HepG2 (cell line): Measurements from ENCODE around the gene ZBTB7B. TPM values are rescaled to one million over a fixed set of nuclear protein-coding genes. Genes with fewer than 3 reads are reported as not detected.
A peak's percentile ranks its signal among the peaks of the same experiment; 100 is the strongest.

Source experiments
- HDAC1 ChIP-seq: sonication (generic); formaldehyde crosslinking; IDR thresholded peaks from 2 replicates; pipeline ENCODE4 v1.5.1; 2020; ENCODE audit warnings: mild to moderate bottlenecking, missing genetic modification reagents
- HES4 ChIP-seq: sonication (generic); formaldehyde crosslinking; IDR thresholded peaks from 2 replicates; pipeline ENCODE4 v1.9.0; 2021; ENCODE audit warnings: mild to moderate bottlenecking, missing genetic modification reagents, borderline replicate concordance
- JUN ChIP-seq: sonication (generic); formaldehyde crosslinking; IDR thresholded peaks from 2 replicates; pipeline ENCODE4 v1.4.0; 2020; ENCODE audit warnings: mild to moderate bottlenecking, missing genetic modification reagents
- KAT7 ChIP-seq: IDR thresholded peaks from 2 replicates; pipeline ENCODE4 v1.6.1; 2018; ENCODE audit warnings: borderline replicate concordance, missing compliant biosample characterization
- MAX ChIP-seq: IDR thresholded peaks from 2 replicates; pipeline ENCODE4 v1.6.1; 2012; ENCODE audit warnings: inconsistent platforms
- NONO ChIP-seq, 2 experiments: fragments of 450-650 bp in 1 of 2; sonication (generic) in 1 of 2; formaldehyde crosslinking in 1 of 2; IDR thresholded peaks in 1 of 2; conservative IDR thresholded peaks in 1 of 2; 2 replicates each; pipeline versions ENCODE4 v1.6.1 to v1.8.0; 2017 to 2022; ENCODE audit warnings: mild to moderate bottlenecking in 1 of 2, missing genetic modification reagents in 1 of 2, moderate library complexity in 1 of 2
- RBAK ChIP-seq: sonication (generic); formaldehyde crosslinking; IDR thresholded peaks from 2 replicates; pipeline ENCODE4 v1.5.1; 2020; ENCODE audit warnings: mild to moderate bottlenecking, missing genetic modification reagents
- ZBTB42 ChIP-seq: sonication (generic); formaldehyde crosslinking; IDR thresholded peaks from 2 replicates; pipeline ENCODE4 v1.5.0; 2020; ENCODE audit warnings: mild to moderate bottlenecking, missing genetic modification reagents
- ZNF253 ChIP-seq: sonication (generic); formaldehyde crosslinking; IDR thresholded peaks from 2 replicates; pipeline ENCODE4 v1.8.0; 2022; ENCODE audit warnings: mild to moderate bottlenecking, missing genetic modification reagents, borderline replicate concordance
- ZNF451 ChIP-seq: sonication (generic); formaldehyde crosslinking; IDR thresholded peaks from 2 replicates; pipeline ENCODE4 v1.5.0; 2020; ENCODE audit warnings: mild to moderate bottlenecking, missing genetic modification reagents
- ZNF557 ChIP-seq: sonication (generic); formaldehyde crosslinking; IDR thresholded peaks from 2 replicates; pipeline ENCODE4 v1.4.0; 2020; ENCODE audit warnings: missing genetic modification reagents
- ZNF558 ChIP-seq: sonication (generic); formaldehyde crosslinking; IDR thresholded peaks from 2 replicates; pipeline ENCODE4 v1.9.0; 2022; ENCODE audit warnings: mild to moderate bottlenecking, missing genetic modification reagents, borderline replicate concordance
- ZNF589 ChIP-seq: sonication (generic); formaldehyde crosslinking; conservative IDR thresholded peaks from 2 replicates; pipeline ENCODE4 v1.8.0; 2022; ENCODE audit warnings: mild to moderate bottlenecking, moderate library complexity, missing genetic modification reagents
- polyA plus RNA-seq, 8 experiments: library from polyadenylated mRNA; depleted of rRNA in 3 of 8; stranded (reverse) in 7 of 8; unstranded in 1 of 8; fragments of >200 nt; fragmentation: Illumina TruSeq in 4 of 8; extraction: Trizol in 4 of 8; gene quantifications; 2 replicates each; pipeline versions ENCODE4 v1.2.1 to v1.2.3, GENCODE V29; 2011 to 2016; ENCODE audit warnings: low read depth in 4 of 8, missing spikeins in 1 of 8, mixed read lengths in 1 of 8; ENCODE audit not compliant: insufficient read depth in 1 of 8
- total RNA-seq, 5 experiments: library from RNA; depleted of rRNA; stranded (reverse); fragments of >200 nt; fragmentation: Illumina TruSeq; extraction: Trizol; gene quantifications; 2 replicates each; pipeline ENCODE4 v1.2.3, GENCODE V29; 2016; ENCODE audit warnings: low read depth in 1 of 5
- TF ChIP-seq, protein P1 (sequence below): sonication (generic); formaldehyde crosslinking; IDR thresholded peaks from 2 replicates; pipeline ENCODE4 v1.4.0; 2020; ENCODE audit warnings: missing genetic modification reagents, low read depth, mild to moderate bottlenecking, borderline replicate concordance
- TF ChIP-seq, protein P2 (sequence below): sonication (generic); formaldehyde crosslinking; IDR thresholded peaks from 2 replicates; pipeline ENCODE4 v1.9.0; 2021; ENCODE audit warnings: missing genetic modification reagents, borderline replicate concordance
- TF ChIP-seq, protein P3 (sequence below): IDR thresholded peaks from 2 replicates; pipeline ENCODE4 v1.6.1; 2016
- TF ChIP-seq, protein P4 (sequence below): sonication (generic); formaldehyde crosslinking; IDR thresholded peaks from 2 replicates; pipeline ENCODE4 v1.9.0; 2021; ENCODE audit warnings: mild to moderate bottlenecking, missing genetic modification reagents

ZBTB7B gene
- total and polyA plus RNA-seq, 2 of the 13 experiments (the other 11 are each of a cell fraction or from before 2014, with no cell fraction given): 15.5 to 17.5 TPM

DNA sequence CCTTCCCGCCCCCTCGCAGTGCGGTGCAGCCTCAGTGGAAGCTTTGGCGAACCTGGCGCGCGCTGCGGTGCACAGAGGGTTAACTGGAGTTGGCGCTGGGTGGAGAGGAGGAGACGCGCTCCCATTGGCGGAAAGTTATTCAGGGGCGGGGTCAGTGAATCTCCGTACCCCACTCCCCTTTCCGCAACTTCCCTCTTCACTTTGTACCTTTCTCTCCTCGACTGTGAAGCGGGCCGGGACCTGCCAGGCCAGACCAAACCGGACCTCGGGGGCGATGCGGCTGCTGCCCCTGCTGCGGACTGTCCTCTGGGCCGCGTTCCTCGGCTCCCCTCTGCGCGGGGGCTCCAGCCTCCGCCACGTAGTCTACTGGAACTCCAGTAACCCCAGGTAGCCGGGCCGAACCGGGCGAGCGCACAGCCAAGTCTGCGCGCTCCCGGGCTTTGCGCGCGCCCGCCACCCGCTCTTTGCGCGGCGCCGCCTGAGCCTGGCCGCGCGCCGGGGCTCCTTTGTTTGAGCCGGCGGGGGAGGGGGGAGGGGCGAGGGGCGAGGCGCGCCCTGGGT is 61.0 kb downstream of the ZBTB7B start, which contains the start of gene EFNA4 (continued):
- TF ChIP-seq, protein P1, sequence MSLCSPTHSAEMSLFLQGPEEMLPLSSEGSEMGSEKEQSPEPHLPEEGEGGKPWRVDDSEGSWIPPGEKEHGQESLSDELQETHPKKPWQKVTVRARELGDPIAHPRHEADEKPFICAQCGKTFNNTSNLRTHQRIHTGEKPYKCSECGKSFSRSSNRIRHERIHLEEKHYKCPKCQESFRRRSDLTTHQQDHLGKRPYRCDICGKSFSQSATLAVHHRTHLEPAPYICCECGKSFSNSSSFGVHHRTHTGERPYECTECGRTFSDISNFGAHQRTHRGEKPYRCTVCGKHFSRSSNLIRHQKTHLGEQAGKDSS (CRISPR knock-in tag): 0 out of 2 replicates have a peak, but pooled peaks have one; percentile 12
- TF ChIP-seq, protein P2, sequence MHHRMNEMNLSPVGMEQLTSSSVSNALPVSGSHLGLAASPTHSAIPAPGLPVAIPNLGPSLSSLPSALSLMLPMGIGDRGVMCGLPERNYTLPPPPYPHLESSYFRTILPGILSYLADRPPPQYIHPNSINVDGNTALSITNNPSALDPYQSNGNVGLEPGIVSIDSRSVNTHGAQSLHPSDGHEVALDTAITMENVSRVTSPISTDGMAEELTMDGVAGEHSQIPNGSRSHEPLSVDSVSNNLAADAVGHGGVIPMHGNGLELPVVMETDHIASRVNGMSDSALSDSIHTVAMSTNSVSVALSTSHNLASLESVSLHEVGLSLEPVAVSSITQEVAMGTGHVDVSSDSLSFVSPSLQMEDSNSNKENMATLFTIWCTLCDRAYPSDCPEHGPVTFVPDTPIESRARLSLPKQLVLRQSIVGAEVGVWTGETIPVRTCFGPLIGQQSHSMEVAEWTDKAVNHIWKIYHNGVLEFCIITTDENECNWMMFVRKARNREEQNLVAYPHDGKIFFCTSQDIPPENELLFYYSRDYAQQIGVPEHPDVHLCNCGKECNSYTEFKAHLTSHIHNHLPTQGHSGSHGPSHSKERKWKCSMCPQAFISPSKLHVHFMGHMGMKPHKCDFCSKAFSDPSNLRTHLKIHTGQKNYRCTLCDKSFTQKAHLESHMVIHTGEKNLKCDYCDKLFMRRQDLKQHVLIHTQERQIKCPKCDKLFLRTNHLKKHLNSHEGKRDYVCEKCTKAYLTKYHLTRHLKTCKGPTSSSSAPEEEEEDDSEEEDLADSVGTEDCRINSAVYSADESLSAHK (CRISPR knock-in tag): no peak
- TF ChIP-seq, protein P3, sequence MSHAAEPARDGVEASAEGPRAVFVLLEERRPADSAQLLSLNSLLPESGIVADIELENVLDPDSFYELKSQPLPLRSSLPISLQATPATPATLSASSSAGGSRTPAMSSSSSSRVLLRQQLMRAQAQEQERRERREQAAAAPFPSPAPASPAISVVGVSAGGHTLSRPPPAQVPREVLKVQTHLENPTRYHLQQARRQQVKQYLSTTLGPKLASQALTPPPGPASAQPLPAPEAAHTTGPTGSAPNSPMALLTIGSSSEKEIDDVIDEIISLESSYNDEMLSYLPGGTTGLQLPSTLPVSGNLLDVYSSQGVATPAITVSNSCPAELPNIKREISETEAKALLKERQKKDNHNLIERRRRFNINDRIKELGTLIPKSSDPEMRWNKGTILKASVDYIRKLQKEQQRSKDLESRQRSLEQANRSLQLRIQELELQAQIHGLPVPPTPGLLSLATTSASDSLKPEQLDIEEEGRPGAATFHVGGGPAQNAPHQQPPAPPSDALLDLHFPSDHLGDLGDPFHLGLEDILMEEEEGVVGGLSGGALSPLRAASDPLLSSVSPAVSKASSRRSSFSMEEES (CRISPR knock-in tag): no peak
- TF ChIP-seq RBAK (CRISPR knock-in tag): no peak
- 0 out of 2 replicates have a peak, but pooled peaks have one; percentile 43 for TF ChIP-seq HES4 (CRISPR knock-in tag)
- TF ChIP-seq, protein P4, sequence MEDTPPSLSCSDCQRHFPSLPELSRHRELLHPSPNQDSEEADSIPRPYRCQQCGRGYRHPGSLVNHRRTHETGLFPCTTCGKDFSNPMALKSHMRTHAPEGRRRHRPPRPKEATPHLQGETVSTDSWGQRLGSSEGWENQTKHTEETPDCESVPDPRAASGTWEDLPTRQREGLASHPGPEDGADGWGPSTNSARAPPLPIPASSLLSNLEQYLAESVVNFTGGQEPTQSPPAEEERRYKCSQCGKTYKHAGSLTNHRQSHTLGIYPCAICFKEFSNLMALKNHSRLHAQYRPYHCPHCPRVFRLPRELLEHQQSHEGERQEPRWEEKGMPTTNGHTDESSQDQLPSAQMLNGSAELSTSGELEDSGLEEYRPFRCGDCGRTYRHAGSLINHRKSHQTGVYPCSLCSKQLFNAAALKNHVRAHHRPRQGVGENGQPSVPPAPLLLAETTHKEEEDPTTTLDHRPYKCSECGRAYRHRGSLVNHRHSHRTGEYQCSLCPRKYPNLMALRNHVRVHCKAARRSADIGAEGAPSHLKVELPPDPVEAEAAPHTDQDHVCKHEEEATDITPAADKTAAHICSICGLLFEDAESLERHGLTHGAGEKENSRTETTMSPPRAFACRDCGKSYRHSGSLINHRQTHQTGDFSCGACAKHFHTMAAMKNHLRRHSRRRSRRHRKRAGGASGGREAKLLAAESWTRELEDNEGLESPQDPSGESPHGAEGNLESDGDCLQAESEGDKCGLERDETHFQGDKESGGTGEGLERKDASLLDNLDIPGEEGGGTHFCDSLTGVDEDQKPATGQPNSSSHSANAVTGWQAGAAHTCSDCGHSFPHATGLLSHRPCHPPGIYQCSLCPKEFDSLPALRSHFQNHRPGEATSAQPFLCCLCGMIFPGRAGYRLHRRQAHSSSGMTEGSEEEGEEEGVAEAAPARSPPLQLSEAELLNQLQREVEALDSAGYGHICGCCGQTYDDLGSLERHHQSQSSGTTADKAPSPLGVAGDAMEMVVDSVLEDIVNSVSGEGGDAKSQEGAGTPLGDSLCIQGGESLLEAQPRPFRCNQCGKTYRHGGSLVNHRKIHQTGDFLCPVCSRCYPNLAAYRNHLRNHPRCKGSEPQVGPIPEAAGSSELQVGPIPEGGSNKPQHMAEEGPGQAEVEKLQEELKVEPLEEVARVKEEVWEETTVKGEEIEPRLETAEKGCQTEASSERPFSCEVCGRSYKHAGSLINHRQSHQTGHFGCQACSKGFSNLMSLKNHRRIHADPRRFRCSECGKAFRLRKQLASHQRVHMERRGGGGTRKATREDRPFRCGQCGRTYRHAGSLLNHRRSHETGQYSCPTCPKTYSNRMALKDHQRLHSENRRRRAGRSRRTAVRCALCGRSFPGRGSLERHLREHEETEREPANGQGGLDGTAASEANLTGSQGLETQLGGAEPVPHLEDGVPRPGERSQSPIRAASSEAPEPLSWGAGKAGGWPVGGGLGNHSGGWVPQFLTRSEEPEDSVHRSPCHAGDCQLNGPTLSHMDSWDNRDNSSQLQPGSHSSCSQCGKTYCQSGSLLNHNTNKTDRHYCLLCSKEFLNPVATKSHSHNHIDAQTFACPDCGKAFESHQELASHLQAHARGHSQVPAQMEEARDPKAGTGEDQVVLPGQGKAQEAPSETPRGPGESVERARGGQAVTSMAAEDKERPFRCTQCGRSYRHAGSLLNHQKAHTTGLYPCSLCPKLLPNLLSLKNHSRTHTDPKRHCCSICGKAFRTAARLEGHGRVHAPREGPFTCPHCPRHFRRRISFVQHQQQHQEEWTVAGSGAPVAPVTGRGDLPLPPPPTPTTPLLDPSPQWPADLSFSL: no peak
- TF ChIP-seq JUN (CRISPR knock-in tag): no peak
- no peak for TF ChIP-seq ZNF558
- TF ChIP-seq ZNF557 (CRISPR knock-in tag): 0 out of 2 replicates have a peak, but pooled peaks have one; percentile 39
- peak; percentile 70 for TF ChIP-seq HDAC1 (CRISPR knock-in tag)
- 0 out of 2 replicates have a peak, but pooled peaks have one; percentile 65 for TF ChIP-seq ZBTB42 (CRISPR knock-in tag)
- TF ChIP-seq KAT7: no peak
- no peak for TF ChIP-seq NONO (IDR thresholded peaks at IDR 0.05)
- 0 out of 2 replicates have a peak, but pooled peaks have one; percentile 40 for TF ChIP-seq NONO (CRISPR knock-in tag; conservative IDR thresholded peaks at IDR 0.05)
- 0 out of 2 replicates have a peak, but pooled peaks have one; percentile 39 for TF ChIP-seq ZNF451 (CRISPR knock-in tag)
- peak; percentile 38; the same call in 1 of the 2 replicates for TF ChIP-seq ZNF253 (CRISPR knock-in tag)
- no peak for TF ChIP-seq ZNF589 (CRISPR knock-in tag)
- no peak for TF ChIP-seq MAX
